Measurements from ENCODE around the gene SCMH1. TPM values are rescaled to one million over a fixed set of nuclear protein-coding genes. Genes with fewer than 3 reads are reported as not detected.

The SCMH1 gene
- polyA plus RNA-seq, 4 donors: 14.5 to 44.7 (median 22.9) TPM

DNA sequence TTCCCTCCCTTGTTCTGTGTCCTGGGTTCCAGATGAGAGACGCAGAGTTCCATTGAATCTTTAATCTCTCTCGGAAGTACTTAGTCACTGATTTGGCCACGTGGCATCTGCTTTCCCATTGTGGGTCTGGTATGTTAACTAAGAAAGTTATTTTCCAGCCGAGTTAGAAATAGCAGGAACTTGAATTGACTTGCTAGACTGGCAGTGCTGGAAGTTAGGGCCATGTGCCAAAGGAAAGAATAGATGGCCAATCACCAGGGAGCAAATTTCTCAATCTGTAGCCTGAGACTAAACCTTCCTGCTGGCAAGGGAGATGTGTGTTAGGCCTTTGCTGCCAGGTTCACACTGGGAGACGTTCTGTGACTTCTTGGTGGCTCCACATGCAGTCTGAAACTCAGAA, 196.4 kb downstream of the SCMH1 start:
- 21 to 48% (median 38%) methylated on average over 5 of the region's 5 CpGs for WGBS, 3 donors
- Histone ChIP-seq H3K27ac (ENCODE audit: low read depth in 1 of 3, low read length in 2 of 3) (peak overlapping the region in 1 of 3 donors; percentile 60), H3K9me3 (ENCODE audit: control insufficient read depth in 2 of 2, insufficient read depth in 1 of 2, low read depth in 1 of 2, low read length in 1 of 2) (no peaks in the 10 kb centered on the region), H3K4me1 (ENCODE audit: control insufficient read depth in 3 of 3, insufficient read depth in 2 of 3, low read depth in 1 of 3, low read length in 2 of 3) (peaks cover 0 to 23% (median 13%) of the 10 kb centered on the region in 3 donors), H3K4me3 (ENCODE audit: low read depth in 1 of 3, low read length in 3 of 3) (no peak overlapping the region), H3K36me3 (ENCODE audit: control insufficient read depth in 3 of 3, insufficient read depth in 2 of 3, low read depth in 1 of 3, low read length in 3 of 3) (peaks cover 2 to 32% (median 4%) of the 10 kb centered on the region in 3 donors), H3K27me3 (ENCODE audit: control insufficient read depth in 3 of 3, insufficient read depth in 3 of 3, low read length in 3 of 3) (no peaks in the 10 kb centered on the region)
- DNase-seq (peak in 1 of 2 donors; percentile 61), FAIRE-seq (no peak)

DNA sequence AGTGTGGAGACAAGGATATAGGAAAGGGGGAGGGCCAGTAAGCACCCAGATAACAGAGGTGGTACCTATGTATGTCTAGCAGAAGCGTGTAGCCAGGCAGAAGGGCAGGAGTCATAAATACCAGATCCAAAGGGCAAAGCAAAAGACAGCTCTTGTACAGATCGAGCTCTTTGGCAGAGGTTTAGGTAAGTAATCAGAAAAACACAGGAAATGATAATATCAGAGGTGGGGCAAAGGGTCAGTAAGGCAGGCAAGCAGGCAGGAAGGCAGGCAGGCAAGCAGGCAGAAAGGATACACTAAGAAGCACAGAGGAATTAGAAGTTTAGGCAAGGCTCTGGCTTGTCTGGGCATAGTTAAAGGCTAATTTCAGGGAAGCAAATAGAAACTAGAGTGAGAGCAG, 197.9 kb downstream of the SCMH1 start:
- Histone ChIP-seq H3K27me3 (ENCODE audit: control insufficient read depth in 3 of 3, insufficient read depth in 3 of 3, low read length in 3 of 3) (no peaks in the 10 kb centered on the region), H3K4me1 (ENCODE audit: control insufficient read depth in 3 of 3, insufficient read depth in 2 of 3, low read depth in 1 of 3, low read length in 2 of 3) (peaks cover 0 to 23% (median 11%) of the 10 kb centered on the region in 3 donors), H3K36me3 (ENCODE audit: control insufficient read depth in 3 of 3, insufficient read depth in 2 of 3, low read depth in 1 of 3, low read length in 3 of 3) (peaks cover 4 to 38% (median 6%) of the 10 kb centered on the region in 3 donors), H3K27ac (ENCODE audit: low read depth in 1 of 3, low read length in 2 of 3) (peak overlapping the region; percentile 5 to 73 (median 44)), H3K9me3 (ENCODE audit: control insufficient read depth in 2 of 2, insufficient read depth in 1 of 2, low read depth in 1 of 2, low read length in 1 of 2) (no peaks in the 10 kb centered on the region), H3K4me3 (ENCODE audit: low read depth in 1 of 3, low read length in 3 of 3) (no peak overlapping the region)
- 10 to 52% (median 33%) methylated on average over 2 of the region's 2 CpGs for WGBS, 3 donors
- DNase-seq (peak; percentile 64 to 91), FAIRE-seq (no peak)

DNA sequence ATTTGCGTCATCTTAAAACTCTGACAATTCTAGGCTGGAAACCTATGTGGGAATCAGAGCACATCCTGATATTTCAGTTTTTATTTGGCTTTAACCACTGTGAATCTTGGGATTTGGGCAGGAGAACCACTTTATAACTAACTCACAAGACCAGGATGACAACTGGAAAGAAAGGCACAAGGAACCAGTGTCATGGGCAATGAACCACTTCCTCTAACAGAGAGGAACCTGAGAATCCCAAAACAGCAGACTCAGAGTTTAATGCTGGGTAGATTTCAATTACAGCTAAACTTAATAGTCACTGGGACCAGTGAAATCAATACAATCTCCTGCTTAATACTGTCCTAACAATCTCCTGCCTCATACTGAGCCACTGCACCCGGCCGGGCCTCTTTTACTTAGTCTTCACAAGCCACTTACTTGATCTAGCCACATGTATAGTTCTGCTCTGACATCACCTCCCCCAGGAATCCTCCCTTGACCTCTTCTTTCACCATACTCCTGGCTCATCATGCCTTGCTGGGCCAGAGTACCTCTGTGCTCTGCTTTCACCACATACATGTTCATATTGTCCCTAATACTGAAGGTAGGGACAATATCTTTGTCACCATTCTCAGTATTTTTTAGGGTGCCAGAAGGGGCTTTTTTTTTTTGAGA, 200.4 kb downstream of the SCMH1 start:
- 96 to 99% (median 98%) methylated on average over 3 of the region's 3 CpGs for WGBS, 3 donors
- Histone ChIP-seq H3K27ac (ENCODE audit: low read depth in 1 of 3, low read length in 2 of 3) (no peak overlapping the region), H3K4me1 (ENCODE audit: control insufficient read depth in 3 of 3, insufficient read depth in 2 of 3, low read depth in 1 of 3, low read length in 2 of 3) (peaks cover 0 to 20% (median 9%) of the 10 kb centered on the region in 3 donors), H3K9me3 (ENCODE audit: control insufficient read depth in 2 of 2, insufficient read depth in 1 of 2, low read depth in 1 of 2, low read length in 1 of 2) (no peaks in the 10 kb centered on the region), H3K36me3 (ENCODE audit: control insufficient read depth in 3 of 3, insufficient read depth in 2 of 3, low read depth in 1 of 3, low read length in 3 of 3) (peaks cover 8 to 37% (median 8%) of the 10 kb centered on the region in 3 donors), H3K4me3 (ENCODE audit: low read depth in 1 of 3, low read length in 3 of 3) (no peak overlapping the region), H3K27me3 (ENCODE audit: control insufficient read depth in 3 of 3, insufficient read depth in 3 of 3, low read length in 3 of 3) (no peaks in the 10 kb centered on the region)
- DNase-seq (no peak), FAIRE-seq (no peak)

DNA sequence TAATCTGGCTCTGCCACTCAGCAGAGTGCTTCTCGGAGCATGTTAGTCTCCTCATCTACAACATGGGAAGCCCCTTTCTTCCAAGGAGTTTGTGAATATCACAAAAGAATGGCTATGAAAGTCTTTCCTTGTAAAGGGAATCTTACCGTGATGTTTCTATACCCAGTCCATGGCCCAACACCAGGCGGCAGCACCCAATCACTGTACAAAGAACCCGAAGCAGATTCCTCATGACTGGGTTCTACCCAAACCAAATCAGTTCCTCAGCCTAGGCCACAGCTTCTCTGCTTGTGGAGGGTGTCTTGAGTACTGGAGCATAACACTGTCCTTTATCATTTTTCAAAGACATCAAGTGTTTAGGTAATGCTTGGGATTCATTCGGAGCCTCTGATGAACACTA, 204.0 kb downstream of the SCMH1 start:
- WGBS, 3 donors: 94 to 96% (median 94%) methylated on average over 5 of the region's 5 CpGs

DNA sequence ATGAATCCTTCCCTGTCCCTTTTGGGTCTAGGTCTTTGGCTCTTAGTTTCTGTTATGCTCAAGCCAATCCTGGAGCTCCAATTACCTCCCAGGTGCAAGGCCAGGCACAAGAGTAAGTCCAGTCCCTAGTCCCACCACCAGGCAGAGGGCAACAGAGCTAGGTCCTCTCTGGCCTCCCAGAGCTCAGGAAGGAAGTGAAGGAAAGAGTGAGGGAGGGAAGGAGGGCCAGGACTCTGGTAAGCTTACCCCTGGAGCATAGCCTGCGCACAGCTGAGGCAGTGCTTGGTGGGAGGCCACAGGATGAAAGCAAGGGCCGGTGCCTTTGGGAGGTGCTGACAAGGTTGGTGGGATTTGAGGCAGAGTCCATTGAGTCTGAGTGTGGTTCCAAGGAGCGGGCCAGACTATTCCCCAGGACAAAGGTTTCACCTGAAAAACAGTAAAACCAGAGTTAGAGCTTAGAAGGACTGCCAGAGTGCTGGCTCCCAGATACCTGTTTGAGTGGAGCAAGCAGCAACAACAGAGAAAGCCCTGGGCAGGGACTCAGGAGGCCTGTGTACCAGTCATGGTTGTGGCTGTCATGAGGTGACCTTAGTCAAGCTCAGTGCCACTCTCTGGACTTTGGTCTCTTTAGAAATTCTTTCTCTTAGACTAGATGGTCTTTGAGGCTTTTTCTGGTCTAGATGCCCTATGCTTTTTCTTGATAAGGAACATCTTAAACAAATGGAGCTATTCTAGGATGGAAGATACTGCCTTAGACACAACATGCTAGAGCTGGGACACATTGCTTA, 204.8 kb downstream of the SCMH1 start:
- FAIRE-seq (no peak), DNase-seq (no peak)
- Histone ChIP-seq H3K4me3 (ENCODE audit: low read depth in 1 of 3, low read length in 3 of 3) (no peak overlapping the region), H3K9me3 (ENCODE audit: control insufficient read depth in 2 of 2, insufficient read depth in 1 of 2, low read depth in 1 of 2, low read length in 1 of 2) (no peaks in the 10 kb centered on the region), H3K27me3 (ENCODE audit: control insufficient read depth in 3 of 3, insufficient read depth in 3 of 3, low read length in 3 of 3) (no peaks in the 10 kb centered on the region), H3K36me3 (ENCODE audit: control insufficient read depth in 3 of 3, insufficient read depth in 2 of 3, low read depth in 1 of 3, low read length in 3 of 3) (peaks cover 3 to 44% (median 19%) of the 10 kb centered on the region in 3 donors), H3K27ac (ENCODE audit: low read depth in 1 of 3, low read length in 2 of 3) (no peak overlapping the region), H3K4me1 (ENCODE audit: control insufficient read depth in 3 of 3, insufficient read depth in 2 of 3, low read depth in 1 of 3, low read length in 2 of 3) (no peaks in the 10 kb centered on the region)
- 97 to 98% (median 98%) methylated on average over 3 of the region's 3 CpGs for WGBS, 3 donors

More for the DNA sequence above, 204.0 kb downstream of the SCMH1 start:
- FAIRE-seq (no peak), DNase-seq (no peak)
- no peak overlapping the region for H3K4me3 ChIP-seq (ENCODE audit: low read depth in 1 of 3, low read length in 3 of 3)
- no peaks in the 10 kb centered on the region for H3K4me1 ChIP-seq (ENCODE audit: control insufficient read depth in 3 of 3, insufficient read depth in 2 of 3, low read depth in 1 of 3, low read length in 2 of 3)
- peaks cover 3 to 38% (median 17%) of the 10 kb centered on the region in 3 donors for H3K36me3 ChIP-seq (ENCODE audit: control insufficient read depth in 3 of 3, insufficient read depth in 2 of 3, low read depth in 1 of 3, low read length in 3 of 3)
- H3K27ac ChIP-seq (ENCODE audit: low read depth in 1 of 3, low read length in 2 of 3): no peak overlapping the region
- no peaks in the 10 kb centered on the region for H3K9me3 ChIP-seq (ENCODE audit: control insufficient read depth in 2 of 2, insufficient read depth in 1 of 2, low read depth in 1 of 2, low read length in 1 of 2)
- H3K27me3 ChIP-seq (ENCODE audit: control insufficient read depth in 3 of 3, insufficient read depth in 3 of 3, low read length in 3 of 3): no peaks in the 10 kb centered on the region

DNA sequence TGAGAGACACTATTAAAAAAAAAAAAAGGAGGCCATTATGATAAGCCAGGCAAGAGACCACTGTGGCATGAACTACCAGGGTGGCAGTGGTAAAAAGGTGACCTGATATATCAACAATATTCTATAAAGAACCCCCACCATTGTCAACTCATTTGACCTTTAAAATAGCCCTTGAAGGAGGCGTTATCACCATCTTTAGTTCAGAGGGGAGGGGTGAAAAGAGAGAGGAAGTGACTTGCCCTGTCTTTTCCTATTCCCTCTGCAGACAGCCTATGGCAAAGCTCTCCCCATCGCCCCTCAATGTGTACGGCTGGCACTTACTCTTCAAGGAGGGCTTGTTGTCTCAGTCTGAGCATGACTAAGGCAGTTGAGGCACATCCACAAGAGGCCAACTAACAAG, 208.8 kb downstream of the SCMH1 start:
- Histone ChIP-seq H3K27me3 (ENCODE audit: control insufficient read depth in 3 of 3, insufficient read depth in 3 of 3, low read length in 3 of 3) (no peaks in the 10 kb centered on the region), H3K4me3 (ENCODE audit: low read depth in 1 of 3, low read length in 3 of 3) (no peak overlapping the region), H3K27ac (ENCODE audit: low read depth in 1 of 3, low read length in 2 of 3) (no peak overlapping the region), H3K4me1 (ENCODE audit: control insufficient read depth in 3 of 3, insufficient read depth in 2 of 3, low read depth in 1 of 3, low read length in 2 of 3) (no peaks in the 10 kb centered on the region), H3K36me3 (ENCODE audit: control insufficient read depth in 3 of 3, insufficient read depth in 2 of 3, low read depth in 1 of 3, low read length in 3 of 3) (peaks cover 3 to 51% (median 14%) of the 10 kb centered on the region in 3 donors), H3K9me3 (ENCODE audit: control insufficient read depth in 2 of 2, insufficient read depth in 1 of 2, low read depth in 1 of 2, low read length in 1 of 2) (no peaks in the 10 kb centered on the region)
- DNase-seq: no peak
- 87 to 96% (median 94%) methylated on average over 3 of the region's 3 CpGs for WGBS, 3 donors
- no peak for FAIRE-seq

DNA sequence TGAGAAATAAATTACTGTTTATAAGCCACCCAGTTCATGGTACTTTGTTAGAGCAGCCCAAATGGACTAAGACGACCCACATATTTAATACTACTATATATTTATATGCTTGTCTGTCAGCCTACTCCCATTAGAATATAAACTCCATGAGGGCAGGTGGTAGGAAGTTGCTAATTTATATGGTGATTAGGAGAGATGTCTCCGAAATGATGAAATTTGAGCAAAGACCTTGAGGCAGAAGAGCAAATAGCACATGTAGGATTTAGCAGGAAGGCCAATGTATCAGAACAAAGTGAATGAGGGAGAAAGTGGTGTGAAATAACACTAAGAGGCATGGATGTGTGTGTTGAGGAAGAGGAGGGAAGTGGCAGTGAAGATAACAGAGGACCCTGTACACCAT, 210.0 kb downstream of the SCMH1 start:
- DNase-seq (no peak), FAIRE-seq (no peak)
- Histone ChIP-seq H3K9me3 (ENCODE audit: control insufficient read depth in 2 of 2, insufficient read depth in 1 of 2, low read depth in 1 of 2, low read length in 1 of 2) (no peaks in the 10 kb centered on the region), H3K27me3 (ENCODE audit: control insufficient read depth in 3 of 3, insufficient read depth in 3 of 3, low read length in 3 of 3) (no peaks in the 10 kb centered on the region), H3K36me3 (ENCODE audit: control insufficient read depth in 3 of 3, insufficient read depth in 2 of 3, low read depth in 1 of 3, low read length in 3 of 3) (peaks cover 2 to 55% (median 14%) of the 10 kb centered on the region in 3 donors), H3K27ac (ENCODE audit: low read depth in 1 of 3, low read length in 2 of 3) (no peak overlapping the region), H3K4me1 (ENCODE audit: control insufficient read depth in 3 of 3, insufficient read depth in 2 of 3, low read depth in 1 of 3, low read length in 2 of 3) (no peaks in the 10 kb centered on the region), H3K4me3 (ENCODE audit: low read depth in 1 of 3, low read length in 3 of 3) (no peak overlapping the region)
- WGBS, 3 donors: 66 to 94% (median 69%) methylated on average over 2 of the region's 2 CpGs

DNA sequence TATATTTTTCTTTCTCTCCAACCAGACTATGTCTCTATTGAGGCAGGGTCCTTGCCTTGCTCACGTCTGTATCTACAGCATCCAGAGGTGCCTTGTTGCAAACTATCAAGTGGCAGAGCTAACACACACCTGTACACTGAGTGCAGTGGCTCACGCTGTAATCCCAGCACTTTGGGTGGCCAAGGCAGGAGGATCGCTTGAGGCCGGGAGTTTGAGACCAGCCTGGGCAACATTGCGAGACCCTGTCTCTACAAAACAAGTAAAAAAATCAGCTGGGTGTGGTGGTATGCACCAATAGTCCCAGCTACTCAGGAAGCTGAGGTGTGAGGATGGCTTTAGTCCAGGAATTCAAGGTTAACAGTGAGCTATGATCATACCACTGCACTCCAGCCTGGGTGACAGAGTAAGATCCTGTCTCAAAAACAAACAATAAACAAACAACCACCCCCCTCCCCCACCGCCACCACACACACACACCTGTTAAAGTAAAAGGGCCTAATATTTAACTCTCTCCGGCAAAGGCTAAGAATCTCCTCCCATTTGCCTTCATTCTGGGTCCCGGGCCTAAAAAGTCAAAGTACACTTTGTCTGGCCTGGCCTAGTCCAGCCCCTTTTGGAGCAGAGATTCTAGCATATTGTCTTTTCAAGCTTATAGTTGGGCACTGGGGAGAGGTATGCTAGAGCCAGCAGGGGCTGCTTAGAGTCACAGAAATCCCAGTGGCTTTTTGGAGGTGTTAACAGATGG, 211.1 kb downstream of the SCMH1 start:
- WGBS, 3 donors: 74 to 86% (median 76%) methylated on average over 8 of the region's 8 CpGs
- no peaks in the 10 kb centered on the region for H3K27me3 ChIP-seq (ENCODE audit: control insufficient read depth in 3 of 3, insufficient read depth in 3 of 3, low read length in 3 of 3)
- DNase-seq: no peak

More for the DNA sequence above, 211.1 kb downstream of the SCMH1 start:
- H3K27ac ChIP-seq (ENCODE audit: low read depth in 1 of 3, low read length in 2 of 3): no peak overlapping the region
- no peaks in the 10 kb centered on the region for H3K9me3 ChIP-seq (ENCODE audit: control insufficient read depth in 2 of 2, insufficient read depth in 1 of 2, low read depth in 1 of 2, low read length in 1 of 2)
- H3K4me1 ChIP-seq (ENCODE audit: control insufficient read depth in 3 of 3, insufficient read depth in 2 of 3, low read depth in 1 of 3, low read length in 2 of 3): no peaks in the 10 kb centered on the region
- H3K4me3 ChIP-seq (ENCODE audit: low read depth in 1 of 3, low read length in 3 of 3): no peak overlapping the region
- peaks cover 0 to 64% (median 14%) of the 10 kb centered on the region in 3 donors for H3K36me3 ChIP-seq (ENCODE audit: control insufficient read depth in 3 of 3, insufficient read depth in 2 of 3, low read depth in 1 of 3, low read length in 3 of 3)
- FAIRE-seq: no peak
